CD4-positive, alpha-beta T cell treated with Interleukin-2 at 100 ng/mL for 4 hours (primary cell): ENCODE data around the gene PXDC1.

Experiments
- DNase-seq: peaks from one replicate; pipeline ENCODE4 v3.0.0-alpha.2; 2020; ENCODE audit warnings: low spot score

Gene PXDC1

DNA sequence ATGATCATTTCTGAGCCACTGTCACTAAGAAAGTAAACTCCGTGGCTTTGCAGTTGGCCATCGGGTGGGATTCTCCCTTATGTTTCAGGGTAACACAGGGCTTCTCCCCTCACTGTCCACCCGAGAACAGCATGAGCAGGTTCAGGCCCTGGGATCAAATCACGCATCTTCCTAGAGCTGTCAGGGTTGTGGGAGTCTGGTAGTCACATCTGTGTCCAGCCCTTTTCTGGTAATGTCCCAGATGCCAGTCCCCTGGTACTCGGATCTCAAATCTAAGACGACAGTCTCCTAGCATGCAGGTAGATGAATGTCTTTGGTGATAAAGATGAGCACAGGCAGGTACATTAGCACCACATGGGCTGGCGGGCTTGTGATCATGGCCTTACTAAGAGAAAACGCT, 4.8 kb downstream of the PXDC1 start:
- DNase-seq, result no peak

DNA sequence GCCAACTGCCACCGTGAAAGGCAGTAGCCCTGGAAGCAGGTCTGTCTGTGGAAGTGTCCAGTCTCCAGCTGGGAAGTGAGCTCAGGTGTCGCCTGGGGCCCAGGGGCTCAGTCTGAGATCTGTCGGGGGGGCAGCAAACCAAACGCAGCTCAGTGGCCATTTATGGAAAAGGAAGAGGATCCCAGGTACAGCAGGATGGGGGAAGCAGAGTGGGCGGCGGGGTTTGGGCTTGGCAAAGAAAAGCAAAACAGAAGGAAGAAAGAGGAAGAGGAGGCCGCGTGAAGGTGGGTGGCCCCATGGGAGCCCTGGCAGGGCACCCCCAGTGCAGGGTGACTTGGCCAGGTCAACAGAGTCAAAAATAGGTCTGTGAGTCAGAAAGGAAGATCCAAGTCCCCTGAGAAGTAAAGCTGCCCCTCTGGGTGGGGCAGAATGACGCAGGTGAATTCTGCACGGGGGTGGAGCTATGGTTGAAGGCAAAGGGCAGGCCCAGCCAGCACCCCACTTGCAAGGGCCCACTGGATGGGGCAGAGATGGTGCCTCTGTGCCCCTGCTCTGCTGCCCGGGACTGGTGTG, 5.3 kb downstream of the PXDC1 start:
- no peak for DNase-seq

DNA sequence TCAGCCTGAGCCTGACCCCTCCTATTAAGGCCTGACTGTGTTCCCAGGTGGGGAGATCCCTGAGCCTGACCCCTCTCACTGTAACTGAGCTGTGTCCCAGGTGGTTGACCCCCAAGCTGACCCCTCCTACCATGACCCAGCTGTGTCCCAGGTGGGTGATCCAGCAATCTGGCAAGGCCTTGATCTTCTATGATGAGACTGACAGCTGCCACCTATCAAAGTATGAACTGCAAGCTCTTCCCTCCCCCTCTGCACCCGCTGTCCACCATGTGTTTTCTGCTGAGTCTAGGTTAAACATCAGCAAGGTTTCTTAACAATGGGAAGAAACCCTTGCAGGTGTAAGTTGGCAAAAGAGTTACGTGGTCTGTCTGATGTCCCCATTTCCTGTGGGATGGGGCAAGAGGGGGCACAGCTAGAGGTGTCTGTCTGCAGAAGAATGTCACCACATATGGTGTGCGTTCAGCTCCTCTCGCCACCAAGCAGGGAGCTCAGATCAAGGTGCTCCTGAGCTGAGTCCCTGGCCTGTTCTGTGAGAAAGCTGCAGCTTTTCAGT, 5.9 kb downstream of the PXDC1 start:
- DNase-seq, result no peak

DNA sequence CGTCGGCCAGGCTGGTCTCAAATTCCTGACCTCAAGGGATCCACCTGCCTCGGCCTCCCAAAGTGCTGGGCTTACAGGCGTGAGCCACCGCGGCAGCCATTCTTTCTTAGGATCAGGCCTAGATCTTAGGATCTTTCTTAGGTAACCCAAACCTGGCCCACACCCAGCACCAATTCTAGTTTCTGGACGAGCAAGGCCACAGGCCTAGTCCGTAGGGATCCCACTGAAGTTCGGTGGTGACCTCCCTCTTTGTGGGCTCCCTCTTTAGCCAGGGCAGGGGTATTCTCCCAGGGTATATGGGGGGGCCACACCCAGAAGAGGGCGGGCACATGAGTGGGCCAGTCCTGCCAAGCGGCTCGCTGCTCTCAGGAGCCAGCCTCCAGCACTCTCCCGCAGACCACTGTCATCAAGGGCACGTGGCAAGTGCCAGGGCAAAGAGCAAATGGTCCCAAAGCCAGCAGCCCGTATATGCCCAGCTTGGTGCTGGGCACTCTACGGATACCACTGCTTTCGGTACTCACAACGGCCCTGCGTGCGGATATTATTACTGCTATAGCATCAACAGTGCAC, 6.5 kb downstream of the PXDC1 start:
- no peak for DNase-seq

DNA sequence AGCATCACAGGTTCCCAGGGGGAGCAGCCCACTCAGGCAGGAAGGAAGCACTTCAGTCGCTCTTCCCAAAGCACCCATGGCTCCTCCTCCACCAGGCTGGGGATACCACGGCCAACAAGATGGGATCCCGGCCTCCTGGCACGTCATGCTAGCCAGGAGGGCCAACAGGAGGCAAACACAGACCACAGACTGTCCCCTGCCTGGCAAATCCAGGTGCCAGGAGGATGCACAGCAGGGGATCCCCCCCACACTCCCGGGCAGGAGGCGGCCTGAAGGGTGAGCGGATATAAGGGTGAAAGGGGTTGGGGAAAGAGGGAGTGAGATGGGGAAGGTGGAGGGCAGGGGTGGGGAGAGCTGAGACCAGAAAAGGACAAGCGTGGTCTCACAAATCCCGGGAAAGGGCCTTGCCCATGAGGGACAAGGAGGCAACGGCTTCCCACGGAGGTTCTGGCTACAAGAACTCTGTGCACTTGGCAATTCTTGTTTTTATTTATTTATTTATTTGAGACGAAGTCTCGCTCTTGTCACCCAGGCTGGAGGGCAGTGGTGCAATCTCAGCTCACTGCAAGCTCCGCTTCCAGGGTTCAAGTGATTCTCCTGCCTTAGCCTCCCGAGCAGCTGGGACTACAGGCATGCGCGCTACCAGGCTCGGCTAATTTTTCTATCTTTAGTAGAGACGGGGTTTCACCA, 7.2 kb downstream of the PXDC1 start:
- DNase-seq, result no peak

DNA sequence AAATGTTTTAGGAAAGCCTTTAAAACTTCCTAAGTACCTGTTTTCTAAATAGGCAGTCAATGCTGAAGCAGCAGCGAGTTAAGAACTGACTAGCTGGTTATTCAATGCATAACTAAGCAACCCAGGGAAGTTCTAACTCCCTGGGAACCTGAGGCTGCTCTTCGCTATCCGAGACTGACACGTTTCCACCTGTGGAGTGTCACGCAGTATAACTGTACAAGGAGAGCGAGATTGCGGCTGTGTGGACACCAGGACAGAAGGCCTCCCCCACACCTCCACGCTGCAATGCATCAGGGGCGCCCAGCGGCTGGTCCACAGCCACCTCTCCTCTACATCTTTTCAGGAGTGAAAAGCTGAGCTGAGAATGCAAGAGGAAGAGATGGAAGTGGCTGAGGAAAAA, 8.0 kb downstream of the PXDC1 start:
- no peak for DNase-seq

DNA sequence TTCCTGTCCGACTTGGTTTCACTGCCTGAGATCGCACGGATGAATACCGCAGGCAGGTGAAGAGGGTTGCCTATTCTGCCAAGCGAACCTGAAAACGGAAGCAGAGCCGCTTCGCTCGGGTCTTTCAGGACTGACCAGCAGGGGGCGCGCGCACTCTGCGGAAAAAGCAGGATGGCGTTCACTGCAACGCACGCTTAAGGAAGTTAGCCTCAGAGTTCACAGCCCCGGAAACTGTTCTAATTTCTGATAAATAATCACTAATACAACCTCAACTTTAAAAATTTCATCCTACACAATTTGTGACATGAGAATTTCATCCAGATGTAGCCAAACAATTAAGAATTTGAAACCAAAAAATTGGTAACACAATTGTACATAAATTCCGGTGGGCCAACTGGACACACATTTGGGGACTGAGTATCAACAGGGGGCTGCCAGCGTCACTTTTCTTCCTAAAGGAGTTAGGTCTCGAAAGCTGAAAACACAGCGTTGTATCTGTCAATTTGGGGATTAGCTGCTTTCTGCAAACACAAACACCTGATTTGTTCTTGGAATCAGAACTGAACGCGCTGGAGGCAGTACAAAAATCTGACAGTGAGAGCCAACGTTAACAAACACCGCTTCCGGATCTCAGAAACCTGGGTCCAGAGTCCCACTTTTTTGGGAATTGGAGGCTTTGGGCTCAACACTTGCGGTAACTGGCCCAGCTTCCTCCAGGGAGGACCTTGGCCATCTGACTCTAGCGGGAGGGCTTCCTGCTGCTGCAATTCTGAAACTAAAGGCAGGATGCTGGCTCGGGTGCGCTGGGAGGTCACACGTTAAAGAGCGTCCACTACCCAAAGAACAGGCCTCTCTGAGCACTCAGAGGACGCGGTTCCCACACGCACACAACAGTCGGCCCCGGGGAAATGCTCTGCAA, 8.8 kb downstream of the PXDC1 start:
- DNase-seq, result peak; percentile 90

DNA sequence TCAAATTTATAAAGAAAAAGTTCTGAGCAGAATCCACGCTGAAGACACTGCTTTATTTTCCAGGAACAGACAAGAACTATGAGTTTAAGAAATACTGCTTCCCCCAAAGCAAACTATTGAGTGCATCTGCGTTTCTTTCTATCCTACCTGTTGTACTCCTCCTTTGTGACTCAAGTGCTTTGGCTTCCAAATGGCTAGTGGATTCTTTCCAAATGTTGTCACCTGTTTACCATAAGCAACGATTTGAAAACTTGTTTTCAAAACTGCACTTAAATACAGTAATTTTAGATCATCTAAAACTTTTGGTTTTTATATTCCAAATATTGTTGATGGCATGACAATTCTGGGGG, 9.5 kb downstream of the PXDC1 start:
- DNase-seq, result no peak

DNA sequence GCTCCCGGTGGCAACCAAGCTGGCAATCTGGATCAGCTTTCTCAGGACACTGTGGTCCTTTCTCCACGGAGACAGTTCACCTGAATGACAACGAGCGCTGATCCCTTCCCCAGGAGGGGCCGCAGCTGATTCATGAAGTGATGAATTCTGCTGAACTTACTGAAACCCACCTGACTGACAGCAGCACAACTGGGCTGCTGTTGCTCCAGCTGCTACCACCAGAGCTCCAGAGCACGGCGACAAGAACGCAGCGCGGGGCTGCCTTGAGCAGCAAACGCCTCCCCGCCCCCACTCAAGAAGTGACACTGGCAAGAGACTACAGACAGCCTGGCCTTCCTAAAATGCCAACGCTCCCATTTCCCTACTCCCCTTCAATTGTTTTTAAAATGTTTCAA, 10.0 kb downstream of the PXDC1 start:
- DNase-seq, result no peak

DNA sequence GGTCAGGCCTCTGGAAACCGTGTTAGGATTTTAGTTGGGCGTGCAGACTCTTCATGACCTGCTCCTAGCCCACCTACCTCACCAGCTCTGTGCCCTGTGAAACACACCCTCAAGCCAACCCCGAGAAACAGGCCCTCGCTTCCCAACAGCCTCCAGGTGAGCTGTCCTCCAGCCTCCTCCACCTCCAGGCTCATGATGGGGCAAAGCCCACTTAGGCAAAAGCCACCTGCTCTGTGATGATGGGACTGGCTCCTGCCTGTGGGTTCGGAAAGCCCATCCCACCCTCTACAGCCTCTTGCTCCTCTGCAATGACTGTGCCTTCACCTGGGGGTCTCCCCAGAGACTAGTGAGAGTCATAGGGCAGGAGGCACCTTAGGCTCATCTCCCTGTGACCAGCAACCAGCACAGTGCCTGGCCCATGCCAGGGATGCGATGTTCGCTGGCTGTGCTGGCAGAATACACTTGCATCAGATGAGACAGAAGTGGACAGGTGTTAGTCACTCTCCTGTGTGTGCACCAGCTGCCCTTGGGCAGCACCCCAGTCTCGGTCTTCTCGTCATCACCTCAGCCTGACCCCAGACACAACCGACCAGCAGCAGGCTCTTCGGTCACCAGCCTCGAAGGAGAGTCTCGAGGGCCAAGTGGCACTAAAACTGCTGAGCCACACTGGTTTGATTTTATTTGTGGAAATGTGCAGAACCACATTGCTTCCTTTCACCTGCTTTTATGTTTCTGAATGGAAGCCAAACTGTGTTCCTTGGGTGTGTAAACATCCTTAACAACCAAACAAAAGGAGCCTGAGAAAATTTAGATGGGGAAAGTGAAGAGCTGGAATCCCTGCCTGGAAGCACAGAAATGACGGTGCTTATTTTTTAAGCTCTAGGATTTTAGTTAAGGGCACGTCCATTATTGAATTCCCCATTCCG, 10.7 kb downstream of the PXDC1 start:
- DNase-seq, result no peak

DNA sequence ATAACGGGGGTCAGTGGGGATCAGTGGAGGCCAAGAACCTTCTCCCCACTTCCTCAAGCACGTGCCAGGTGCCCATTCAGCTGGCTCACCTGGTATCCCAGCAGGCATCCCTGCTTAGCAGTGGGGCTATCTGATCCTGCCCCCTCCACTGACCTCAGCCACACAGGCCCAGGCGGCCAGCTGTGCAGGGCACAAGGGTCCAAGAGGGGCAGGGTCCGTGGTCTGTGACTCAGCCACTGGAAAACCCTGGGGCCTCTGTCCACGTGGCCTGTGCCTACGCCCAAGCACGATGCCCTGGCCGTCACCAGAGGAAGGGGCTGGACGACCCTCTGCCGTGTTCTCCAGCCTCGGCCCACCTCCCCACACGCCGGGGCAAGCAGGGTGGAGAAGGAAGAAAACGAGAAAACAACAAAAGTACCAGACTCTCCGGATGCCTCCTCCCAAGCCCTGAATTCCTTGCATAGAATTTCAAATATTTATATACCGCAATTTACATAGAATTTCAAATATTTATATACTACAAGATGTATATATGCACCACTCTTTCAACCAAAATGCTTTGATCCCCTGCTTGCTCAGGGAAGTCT, 12.1 kb downstream of the PXDC1 start:
- DNase-seq, result no peak

DNA sequence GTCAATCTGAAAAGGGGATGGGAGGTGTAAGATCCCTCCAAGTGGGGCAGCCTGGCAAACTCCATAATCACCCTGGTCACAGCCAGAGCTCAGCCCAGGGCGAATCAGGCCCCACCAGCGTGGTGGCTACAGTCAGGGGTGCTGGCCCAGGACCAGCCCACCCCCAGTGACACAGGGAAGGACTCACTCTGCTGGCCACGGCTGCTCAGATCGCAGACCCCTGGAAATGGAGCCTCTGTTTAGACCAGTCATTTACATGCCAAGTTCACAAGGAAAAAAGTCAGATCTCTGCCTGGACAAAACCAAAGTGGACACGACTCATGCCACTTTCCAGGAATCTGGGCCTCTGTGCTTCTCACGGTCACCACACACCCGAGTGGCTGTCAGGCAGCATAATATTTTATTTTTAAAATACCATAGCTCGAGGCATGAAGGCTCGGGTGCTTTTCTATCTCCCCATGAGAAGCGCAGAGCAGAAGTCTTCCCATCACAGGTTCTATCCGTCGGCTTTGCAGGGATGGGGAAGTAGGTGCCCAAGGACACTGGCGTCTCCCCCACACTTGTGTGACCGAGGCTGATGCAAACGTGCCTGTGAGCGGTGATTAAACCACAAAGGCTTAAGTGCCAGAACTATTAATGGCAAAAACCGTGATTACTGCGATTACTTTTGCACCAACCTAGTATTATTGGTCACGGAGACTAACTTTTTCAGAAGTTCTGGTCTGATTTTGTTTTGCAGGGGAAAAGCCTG, 13.0 kb downstream of the PXDC1 start:
- DNase-seq, result no peak

DNA sequence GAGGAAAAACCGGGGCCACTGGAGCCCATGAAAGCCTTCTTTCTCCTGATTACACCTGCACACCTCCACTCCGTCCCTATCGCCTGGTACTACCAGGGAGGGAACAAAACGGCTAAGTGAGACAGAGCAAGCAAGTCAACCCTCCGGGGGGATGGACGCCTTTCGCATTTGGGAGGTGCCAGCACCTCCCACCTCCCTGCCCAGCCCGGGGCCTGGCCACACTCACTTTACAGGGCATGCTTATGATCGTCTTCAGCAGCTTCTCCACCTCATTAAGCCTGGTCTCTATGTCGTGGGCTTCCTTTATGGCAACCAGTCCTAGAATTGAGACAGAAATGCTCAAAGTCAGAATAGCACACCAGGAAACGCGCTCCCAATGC, 13.7 kb downstream of the PXDC1 start:
- DNase-seq, result no peak

DNA sequence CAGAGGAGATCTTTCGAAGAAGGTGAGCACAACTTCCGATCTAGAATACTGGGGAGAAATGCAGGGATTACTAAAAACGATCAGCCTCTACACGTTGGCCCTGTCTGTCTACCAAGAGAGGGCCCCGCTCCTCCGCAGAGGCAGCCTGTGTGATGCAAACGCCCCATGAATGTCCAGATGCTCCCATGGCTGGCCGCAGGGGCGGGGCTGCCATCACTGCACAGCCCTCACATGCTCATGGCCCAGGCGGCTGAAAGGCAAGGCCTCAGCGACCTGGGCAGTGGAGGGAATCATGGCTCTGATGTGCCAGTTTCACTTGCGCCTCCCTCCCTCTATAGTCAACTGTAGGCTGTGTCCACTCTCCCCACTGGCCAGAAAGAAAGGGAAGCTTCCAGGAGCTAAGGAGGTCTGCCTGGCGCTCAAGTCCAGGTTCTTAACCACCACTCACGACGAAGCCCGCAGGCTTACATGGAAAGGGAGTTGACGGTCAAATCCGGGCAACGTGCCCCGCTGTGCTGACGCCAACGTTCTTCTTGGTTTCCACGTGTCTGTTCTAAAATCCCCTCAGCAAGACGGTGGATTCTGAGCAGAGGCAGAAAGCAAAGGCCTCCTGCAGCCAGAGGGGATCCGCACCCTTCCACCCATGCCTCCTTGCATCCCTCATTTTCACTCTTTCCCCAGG, 14.2 kb downstream of the PXDC1 start:
- DNase-seq, result no peak

DNA sequence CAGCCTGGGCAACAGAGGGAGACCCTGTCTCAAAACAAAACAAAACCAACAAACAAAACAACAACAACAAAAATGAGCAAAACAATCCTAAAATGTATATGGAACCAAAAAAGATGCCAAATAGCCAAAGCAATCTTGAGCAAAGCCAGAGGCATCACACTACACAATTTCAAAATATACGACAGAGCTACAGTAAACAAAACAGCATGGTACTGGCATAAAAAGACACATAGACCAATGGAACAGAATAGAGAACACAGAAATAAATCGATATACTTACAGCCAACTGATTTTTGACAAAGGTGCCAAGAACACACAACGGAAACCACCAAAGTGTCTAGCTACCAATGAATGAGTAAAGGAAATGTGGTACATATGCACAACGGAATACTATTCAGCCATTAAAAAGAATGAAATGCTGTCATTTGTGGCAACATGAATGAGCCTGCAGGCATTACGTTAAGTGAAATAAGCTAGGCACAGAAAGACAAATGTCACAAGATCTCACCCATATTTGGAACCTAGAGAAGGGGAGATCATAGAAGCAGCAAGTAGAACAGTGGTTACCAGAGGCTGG, 16.4 kb downstream of the PXDC1 start:
- DNase-seq, result no peak

DNA sequence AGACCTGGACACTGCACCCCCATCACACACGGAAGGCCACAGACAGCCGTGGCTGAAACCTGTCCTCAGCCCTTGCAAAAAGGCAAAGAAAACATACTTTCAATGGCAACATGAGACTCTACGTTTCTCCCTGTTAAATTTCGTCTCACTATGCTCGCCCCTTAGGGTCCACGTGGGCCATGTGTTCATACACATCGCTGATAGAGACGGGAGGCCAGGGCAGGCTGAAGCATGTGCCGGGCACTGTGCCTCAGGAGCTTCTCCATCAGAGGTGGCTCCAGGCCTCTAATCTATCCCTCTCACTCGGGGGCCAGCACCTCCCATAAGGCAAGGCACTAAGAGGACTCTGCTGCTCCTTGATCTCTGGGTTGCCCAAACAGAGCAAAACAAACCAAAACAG, 17.5 kb downstream of the PXDC1 start:
- no peak for DNase-seq

DNA sequence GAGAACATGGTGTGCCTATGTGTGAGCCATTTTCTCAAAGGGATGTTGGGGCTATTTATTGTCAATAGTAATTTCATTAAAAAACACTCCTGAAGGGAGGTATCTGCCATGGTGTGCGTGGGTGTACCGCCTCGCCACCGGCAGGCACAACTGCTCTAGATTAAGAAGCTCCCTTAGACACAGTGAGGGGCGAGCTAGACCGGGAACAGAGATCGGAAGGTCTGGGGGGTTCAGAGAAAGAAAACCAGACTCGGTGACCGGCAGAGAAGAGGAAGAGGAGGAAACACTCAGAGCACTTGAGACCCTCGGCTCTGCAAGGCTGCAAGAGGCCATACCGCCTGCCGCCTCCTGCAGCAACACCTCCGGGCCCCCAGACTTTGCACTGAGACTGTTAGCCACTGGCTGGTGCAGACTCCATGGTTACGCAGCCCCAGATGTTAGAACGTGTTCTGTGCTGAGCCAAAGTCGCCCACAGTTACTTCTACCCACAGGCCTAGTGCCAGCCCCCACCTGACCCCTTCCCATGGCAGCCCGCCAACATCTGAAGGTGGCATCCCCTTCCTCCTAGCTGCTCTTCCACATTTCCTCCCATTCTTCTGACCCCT, 18.1 kb downstream of the PXDC1 start:
- no peak for DNase-seq

DNA sequence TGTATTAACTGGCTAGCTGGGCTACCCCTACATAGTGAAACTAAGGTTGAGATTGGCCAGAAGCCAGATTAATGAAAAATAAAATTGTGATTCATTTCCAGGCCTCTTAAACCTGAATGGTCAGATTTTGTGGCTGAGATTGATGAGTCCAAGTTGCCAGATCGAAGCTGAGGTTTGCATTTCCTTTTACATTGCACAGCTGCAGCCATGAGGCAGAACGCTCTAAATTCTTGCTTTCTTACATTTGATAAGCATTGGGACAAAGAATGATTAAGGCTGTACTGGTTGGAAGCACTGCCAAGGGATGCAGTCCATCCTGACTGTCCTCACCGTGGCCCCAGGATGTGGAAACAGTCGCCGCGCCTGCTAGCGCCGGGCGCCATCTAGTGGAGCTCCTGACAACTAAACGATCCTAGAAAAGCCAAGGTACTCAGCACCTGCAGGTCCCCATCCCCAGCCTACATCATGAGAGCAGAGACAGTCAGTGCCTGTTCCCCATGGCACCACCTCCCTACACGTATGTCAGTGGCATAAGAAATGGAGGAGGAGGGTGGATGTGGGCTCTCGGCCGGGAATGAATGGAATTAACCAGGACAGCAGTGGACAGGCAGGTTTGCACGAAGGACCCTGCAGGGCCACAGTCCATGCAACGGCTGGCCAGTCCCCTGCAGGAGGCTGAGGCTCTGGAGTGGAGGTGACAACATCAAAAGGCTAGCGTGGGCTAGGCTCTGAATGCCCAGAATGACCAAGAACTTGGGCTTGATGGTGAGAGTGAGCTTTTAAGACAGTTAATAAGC, 19.0 kb downstream of the PXDC1 start:
- peak; percentile 62 for DNase-seq
